CD4-positive, alpha-beta T cell treated with Interleukin-6 at 100 ng/mL for 8 hours (primary cell): ENCODE measurements around the gene KIT.

Experiments
- DNase-seq: peaks from one replicate; pipeline ENCODE4 v3.0.0-alpha.2; 2020; ENCODE audit warnings: mixed read lengths, low spot score

The KIT gene

GRCh38 chr4:54707406-54707805 is 49.6 kb downstream of the KIT start:
- no peak for DNase-seq

- no peak for DNase-seq
These were observed 50.9 kb downstream of the KIT start for GRCh38 chr4:54708339-54709279.

GRCh38 chr4:54709400-54709799 is 51.6 kb downstream of the KIT start:
- DNase-seq, result no peak

- no peak for DNase-seq
These were observed 54.4 kb downstream of the KIT start for GRCh38 chr4:54712206-54712605.

- DNase-seq, result no peak
These were observed 56.9 kb downstream of the KIT start for GRCh38 chr4:54714631-54715030.

GRCh38 chr4:54716478-54717065 is 58.8 kb downstream of the KIT start:
- DNase-seq, result no peak

GRCh38 chr4:54717694-54718093 is 59.9 kb downstream of the KIT start:
- DNase-seq, result no peak

- DNase-seq, result no peak
These were observed 61.6 kb downstream of the KIT start for GRCh38 chr4:54719378-54719777.

GRCh38 chr4:54723220-54723619 is 65.5 kb downstream of the KIT start:
- no peak for DNase-seq

GRCh38 chr4:54723820-54724219 is 66.1 kb downstream of the KIT start:
- DNase-seq, result no peak

GRCh38 chr4:54726907-54727306 is 69.2 kb downstream of the KIT start:
- DNase-seq, result no peak

GRCh38 chr4:54727346-54727745 is 69.6 kb downstream of the KIT start:
- no peak for DNase-seq

- DNase-seq, result no peak
These were observed 70.6 kb downstream of the KIT start for GRCh38 chr4:54728368-54728767.

GRCh38 chr4:54729256-54729655 is 71.5 kb downstream of the KIT start:
- DNase-seq, result no peak

GRCh38 chr4:54730581-54730980 is 72.8 kb downstream of the KIT start:
- no peak for DNase-seq

- no peak for DNase-seq
These were observed 73.8 kb downstream of the KIT start for GRCh38 chr4:54731552-54731951.

- no peak for DNase-seq
These were observed 74.2 kb downstream of the KIT start for GRCh38 chr4:54731976-54732375.

- DNase-seq, result no peak
These were observed 79.7 kb downstream of the KIT start for GRCh38 chr4:54737421-54737820.

- no peak for DNase-seq
These were observed 83.4 kb downstream of the KIT start for GRCh38 chr4:54741202-54741601.

- DNase-seq, result no peak
These were observed 85.1 kb downstream of the KIT start for GRCh38 chr4:54742636-54743399.

- DNase-seq, result no peak
These were observed 85.8 kb downstream of the KIT start for GRCh38 chr4:54743562-54743961.

GRCh38 chr4:54744487-54744886 is 86.7 kb downstream of the KIT start:
- DNase-seq, result no peak
